Kidney (tissue), 14 donors: ENCODE measurements around the gene WNK2. TPM values are rescaled to one million over a fixed set of nuclear protein-coding genes. Genes with fewer than 3 reads are reported as not detected.

ENCODE experiments used
- DNase-seq, 5 donors: peaks; one replicate each; pipeline ENCODE4 v3.0.0-alpha.2; 2013 to 2020
- FAIRE-seq: peaks from 2 replicates; lab custom pipeline; 2012; peaks lifted over from hg19 to GRCh38; lab: Jason Lieb, UNC
- H3K27ac ChIP-seq, 2 donors: one replicate each; pipeline ENCODE4 v1.7.0; 2013; ENCODE audit warnings: low read depth in 2 of 2, low read length in 2 of 2, inconsistent platforms in 1 of 2
- H3K27me3 ChIP-seq: one replicate; pipeline ENCODE4 v1.7.1; 2013; ENCODE audit warnings: low read length, inconsistent platforms; ENCODE audit not compliant: control insufficient read depth, insufficient read depth
- H3K36me3 ChIP-seq, 3 donors: one replicate each; pipeline versions ENCODE4 v1.7.0 to v1.7.1; 2013; ENCODE audit warnings: low read length in 3 of 3, control low read depth in 1 of 3, inconsistent platforms in 1 of 3; ENCODE audit not compliant: insufficient read depth in 3 of 3, control insufficient read depth in 2 of 3
- H3K4me1 ChIP-seq, 3 donors: one replicate each; pipeline versions ENCODE4 v1.7.0 to v1.7.1; 2013; ENCODE audit warnings: low read length in 3 of 3, inconsistent platforms in 1 of 3, low read depth in 1 of 3; ENCODE audit not compliant: control insufficient read depth in 2 of 3, insufficient read depth in 2 of 3
- H3K4me3 ChIP-seq, 3 donors: one replicate each; pipeline versions ENCODE4 v1.7.0 to v1.8.1; 2013; ENCODE audit warnings: low read length in 3 of 3, control low read depth in 1 of 3, inconsistent platforms in 1 of 3
- H3K9ac ChIP-seq, 3 donors: one replicate each; pipeline versions ENCODE4 v1.7.0 to v1.7.1; 2013; ENCODE audit warnings: low read length in 3 of 3, control low read depth in 1 of 3, inconsistent platforms in 1 of 3
- H3K9me3 ChIP-seq, 3 donors: one replicate each; pipeline versions ENCODE4 v1.7.0 to v1.7.1; 2013; ENCODE audit warnings: low read length in 3 of 3, control low read depth in 1 of 3, inconsistent platforms in 1 of 3; ENCODE audit not compliant: control insufficient read depth in 2 of 3, insufficient read depth in 1 of 3
- CTCF ChIP-seq: IDR thresholded peaks from 3 replicates; pipeline ENCODE4 v1.5.1; 2012; ENCODE audit warnings: mild to moderate bottlenecking, moderate library complexity, borderline replicate concordance; ENCODE audit not compliant: insufficient read depth; ENCODE audit errors: extremely low read depth
- intact Hi-C: fragments of 100-400 bp; cut with DNase I; formaldehyde crosslinking; loops from one replicate; pipeline ENCODE4 v1.11.1; 2022
- polyA plus RNA-seq: library from polyadenylated mRNA; stranded (reverse); fragments of 350-450 nt; fragmentation: Illumina TruSeq; extraction: RNeasy Lipid Tissue Mini Kit (QIAGEN cat#74804); gene quantifications from one replicate; pipeline ENCODE4 v1.2.3, GENCODE V29; 2014; ENCODE audit warnings: low read depth, low replicate concordance; ENCODE audit not compliant: insufficient read depth
- total RNA-seq: library from RNA; stranded (reverse); fragmentation: NEBNext Ultra II Directional; extraction: Animal tissue kit (Norgen Biotek cat#: 25700); gene quantifications from one replicate; pipeline ENCODE4 v1.2.1, GENCODE V29; 2021
- donor health status: control.
- donor health status: control.
- donor health status: control.
- donor health status: control.
- donor health status: control.
- donor health status: DM: yes; HTN: yes; CAD: no.
- donor health status: Normal renal cell carcinoma (clear cell type).

WNK2 gene
- total and polyA plus RNA-seq, 2 donors from 2014 or later = 1.5 to 4.8 TPM

- intact Hi-C loops = no loop called here
- FAIRE-seq = no peak
Measured at GRCh38 chr9:93319301-93319991, 135.5 kb downstream of the WNK2 start.

DNA sequence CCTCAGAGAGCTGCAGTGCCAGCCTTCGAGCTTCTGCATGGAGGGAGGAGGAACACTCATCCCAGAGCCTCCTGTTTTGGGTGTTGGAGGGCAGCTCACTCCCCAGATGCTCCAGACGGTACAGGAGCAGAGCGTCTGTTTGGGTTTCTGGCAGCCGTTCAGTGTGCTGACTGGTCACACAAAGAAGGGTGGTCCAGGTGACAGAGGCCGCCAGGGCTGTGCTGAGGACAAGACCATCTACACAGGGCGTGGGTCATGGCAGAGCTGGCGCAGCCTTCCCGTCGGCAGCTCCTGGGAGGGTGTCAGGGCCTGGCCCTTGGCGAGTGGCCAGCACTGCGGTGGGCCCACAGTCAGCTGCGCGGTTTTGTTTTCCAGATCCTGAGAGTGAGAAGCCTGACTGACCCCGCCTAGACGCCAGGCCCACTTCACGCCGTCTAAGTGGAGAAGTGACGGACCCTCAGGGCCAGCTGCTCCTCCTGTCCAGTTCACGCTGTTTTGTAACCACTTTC, 136.1 kb downstream of the WNK2 start:
- Histone ChIP-seq H3K27ac (no peak overlapping the region), H3K4me3 (no peak overlapping the region), H3K9me3 (no peaks in the 10 kb centered on the region), H3K27me3 (no peaks in the 10 kb centered on the region), H3K9ac (no peak overlapping the region), H3K36me3 (no peaks in the 10 kb centered on the region), H3K4me1 (no peaks in the 10 kb centered on the region)
- TF ChIP-seq CTCF = no peak
- DNase-seq (peak in 1 of 5 donors; percentile 64), FAIRE-seq (no peak)
- intact Hi-C loops = no loop called here

More at GRCh38 chr9:93319301-93319991, 135.5 kb downstream of the WNK2 start:
- H3K27ac ChIP-seq = no peak overlapping the region
- no peaks in the 10 kb centered on the region for H3K9me3 ChIP-seq
- no peak overlapping the region for H3K4me3 ChIP-seq
- no peak for TF ChIP-seq CTCF
- no peaks in the 10 kb centered on the region for H3K27me3 ChIP-seq
- no peaks in the 10 kb centered on the region for H3K4me1 ChIP-seq
- DNase-seq = peak in 1 of 5 donors; percentile 60
- no peak overlapping the region for H3K9ac ChIP-seq
- no peaks in the 10 kb centered on the region for H3K36me3 ChIP-seq

DNA sequence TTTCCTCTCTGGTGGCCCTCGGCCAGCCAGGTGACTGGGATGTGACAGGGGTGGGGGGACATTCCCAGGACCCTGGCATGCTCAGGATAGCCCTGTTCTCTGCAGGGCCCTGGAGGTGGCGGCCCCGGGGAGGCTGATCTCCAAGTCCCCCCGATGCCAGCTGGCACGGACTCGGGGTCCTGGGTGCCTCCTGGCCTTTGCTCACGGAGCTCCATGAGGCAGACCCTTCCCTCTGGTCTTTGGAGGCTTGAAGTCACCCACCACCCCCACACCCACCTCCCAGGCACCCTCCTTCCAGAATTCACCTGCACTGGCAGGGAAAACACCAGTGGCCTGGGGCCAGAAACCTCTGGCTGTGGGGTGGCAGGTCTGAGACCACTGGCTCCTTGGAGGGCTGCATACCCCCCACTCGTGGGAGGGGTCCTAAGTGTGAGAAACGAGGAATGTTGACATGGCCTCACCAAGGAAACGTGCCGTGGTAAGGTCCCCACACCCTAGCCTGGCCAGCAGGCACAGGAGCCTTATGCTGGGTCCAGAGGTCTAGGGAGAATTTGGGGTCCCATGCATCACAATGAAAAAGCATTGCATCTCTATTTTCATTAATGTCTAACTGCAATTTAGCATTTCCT, 136.8 kb downstream of the WNK2 start:
- Histone ChIP-seq H3K9me3 (no peaks in the 10 kb centered on the region), H3K27ac (no peak overlapping the region), H3K36me3 (no peaks in the 10 kb centered on the region), H3K9ac (no peak overlapping the region), H3K4me3 (no peak overlapping the region), H3K27me3 (no peaks in the 10 kb centered on the region), H3K4me1 (no peaks in the 10 kb centered on the region)
- intact Hi-C loops = no loop called here
- peak in 1 of 5 donors; percentile 61 for DNase-seq
- FAIRE-seq = no peak
- no peak for TF ChIP-seq CTCF
